H1 (cell line): ENCODE measurements around the gene IL6ST. TPM values are rescaled to one million over a fixed set of nuclear protein-coding genes. Genes with fewer than 3 reads are reported as not detected.

Experiments used
- CTCF ChIA-PET: fragments of 300-600 bp; sonication (Branson Sonifier 250); formaldehyde crosslinking; loops from one replicate; lab custom pipeline; 2021; ENCODE audit not compliant: partially characterized antibody; lab: Charles Lee
- POLR2A ChIA-PET: fragments of 300-600 bp; sonication (Branson Sonifier 250); formaldehyde crosslinking; loops from one replicate; lab custom pipeline; 2021; ENCODE audit warnings: inconsistent platforms; ENCODE audit not compliant: partially characterized antibody; lab: Charles Lee
- DNase-seq, 2 experiments: peaks; one replicate each; pipeline versions ENCODE4 v3.0.0 to v3.0.0-alpha.2; 2010 to 2022; ENCODE audit warnings: low spot score in 2 of 2, low read depth in 1 of 2, mixed read lengths in 1 of 2
- FAIRE-seq: peaks from 2 replicates; lab custom pipeline; 2011; peaks lifted over from hg19 to GRCh38; lab: Jason Lieb, UNC
- H2AFZ ChIP-seq: 2 replicates; pipeline ENCODE4 v1.8.1; 2012; ENCODE audit warnings: low read length, inconsistent platforms
- H2AK5ac ChIP-seq: 2 replicates; pipeline ENCODE4 v1.6.1; 2013; ENCODE audit warnings: low read depth, low read length
- H2BK120ac ChIP-seq: replicated peaks from 2 replicates; pipeline ENCODE3; 2013; ENCODE audit warnings: low read depth, low read length, inconsistent platforms
- H2BK12ac ChIP-seq: 2 replicates; pipeline ENCODE4 v1.6.1; 2013; ENCODE audit warnings: low read depth, low read length
- H2BK15ac ChIP-seq: 2 replicates; pipeline ENCODE4 v1.6.1; 2013; ENCODE audit warnings: low read length
- H2BK20ac ChIP-seq: 2 replicates; pipeline ENCODE4 v1.6.1; 2013; ENCODE audit warnings: low read length
- H2BK5ac ChIP-seq: 2 replicates; pipeline ENCODE4 v1.6.1; 2013; ENCODE audit warnings: low read depth, low read length
- H3K14ac ChIP-seq: 2 replicates; pipeline ENCODE4 v1.6.1; 2013; ENCODE audit warnings: inconsistent platforms; ENCODE audit not compliant: insufficient read length
- H3K18ac ChIP-seq: 2 replicates; pipeline ENCODE4 v1.6.1; 2013; ENCODE audit warnings: low read length; ENCODE audit errors: extremely low read depth
- H3K23ac ChIP-seq: 2 replicates; pipeline ENCODE4 v1.6.1; 2013; ENCODE audit warnings: inconsistent platforms; ENCODE audit not compliant: insufficient read length
- H3K23me2 ChIP-seq: 2 replicates; pipeline ENCODE4 v1.6.1; 2013; ENCODE audit warnings: low read depth, low read length
- H3K27ac ChIP-seq: 2 replicates; pipeline ENCODE4 v1.6.1; 2011; ENCODE audit warnings: low read depth, low read length, inconsistent platforms
- H3K27me3 ChIP-seq, 4 experiments: replicated peaks in 1 of 4; 1 replicate in 1 of 4; 2 replicates in 3 of 4; pipeline versions ENCODE4 v1.6.1 to v1.8.1; 2011 to 2013; ENCODE audit warnings: low read length in 3 of 4, mild to moderate bottlenecking in 3 of 4, inconsistent platforms in 2 of 4, mixed read lengths in 2 of 4, moderate library complexity in 1 of 4; ENCODE audit not compliant: control insufficient read depth in 3 of 4, insufficient read depth in 3 of 4; ENCODE audit errors: extremely low read depth in 1 of 4
- H3K36me3 ChIP-seq, 4 experiments: 2 replicates each; pipeline versions ENCODE4 v1.6.1 to v1.8.1; 2011 to 2013; ENCODE audit warnings: mild to moderate bottlenecking in 4 of 4, low read length in 3 of 4, moderate library complexity in 2 of 4, control low read depth in 1 of 4, inconsistent platforms in 1 of 4; ENCODE audit not compliant: insufficient read depth in 4 of 4, control insufficient read depth in 2 of 4
- H3K4ac ChIP-seq: replicated peaks from 2 replicates; pipeline ENCODE3; 2013; ENCODE audit warnings: low read length, low read depth, mixed read lengths, inconsistent platforms; ENCODE audit not compliant: insufficient read length
- H3K4me1 ChIP-seq, 4 experiments: replicated peaks in 1 of 4; 1 replicate in 1 of 4; 2 replicates in 3 of 4; pipeline versions ENCODE4 v1.6.1 to v1.8.1; 2011 to 2013; ENCODE audit warnings: low read length in 3 of 4, inconsistent platforms in 2 of 4, mixed read lengths in 1 of 4; ENCODE audit not compliant: insufficient read depth in 4 of 4, control insufficient read depth in 3 of 4
- H3K4me2 ChIP-seq, 2 experiments: 2 replicates each; pipeline versions ENCODE4 v1.6.1 to v1.8.1; 2011 to 2013; ENCODE audit warnings: low read depth in 2 of 2, low read length in 2 of 2, control low read depth in 1 of 2, inconsistent platforms in 1 of 2, mild to moderate bottlenecking in 1 of 2; ENCODE audit not compliant: insufficient read depth in 1 of 2
- H3K4me3 ChIP-seq, 4 experiments: fragments of 200-600, 300-600 bp in 1 of 4; sonication (generic), shearing (Covaris generic), sonication (Bioruptor Twin) in 1 of 4; 2 replicates each; pipeline versions ENCODE4 v1.5.1 to v1.8.1; 2011 to 2016; ENCODE audit warnings: low read length in 4 of 4, low read depth in 3 of 4, control low read depth in 2 of 4, inconsistent platforms in 2 of 4, mild to moderate bottlenecking in 2 of 4, mixed read lengths in 1 of 4, moderate library complexity in 1 of 4; ENCODE audit not compliant: insufficient read depth in 2 of 4; ENCODE audit errors: extremely low read depth in 1 of 4
- H3K56ac ChIP-seq: replicated peaks from 2 replicates; pipeline ENCODE3; 2013; ENCODE audit warnings: low read depth, mild to moderate bottlenecking, mixed read lengths, low read length, inconsistent platforms; ENCODE audit not compliant: insufficient read length
- H3K79me1 ChIP-seq: 2 replicates; pipeline ENCODE4 v1.6.1; 2013; ENCODE audit warnings: low read depth, low read length, control low read depth
- H3K79me2 ChIP-seq, 2 experiments: 2 replicates each; pipeline versions ENCODE4 v1.6.1 to v1.8.1; 2012 to 2013; ENCODE audit warnings: low read length in 2 of 2, mild to moderate bottlenecking in 2 of 2, inconsistent platforms in 1 of 2; ENCODE audit not compliant: insufficient read depth in 2 of 2, control insufficient read depth in 1 of 2
- H3K9ac ChIP-seq, 4 experiments: replicated peaks in 1 of 4; 1 replicate in 1 of 4; 2 replicates in 3 of 4; pipeline versions ENCODE4 v1.6.1 to v1.8.1; 2011 to 2013; ENCODE audit warnings: low read depth in 3 of 4, low read length in 3 of 4, control low read depth in 2 of 4, mild to moderate bottlenecking in 2 of 4, moderate library complexity in 2 of 4, inconsistent platforms in 1 of 4; ENCODE audit errors: extremely low read depth in 1 of 4
- H3K9me3 ChIP-seq, 2 experiments: 2 replicates each; pipeline versions ENCODE4 v1.6.1 to v1.8.1; 2012 to 2013; ENCODE audit warnings: mild to moderate bottlenecking in 2 of 2, moderate library complexity in 2 of 2, control low read depth in 1 of 2, inconsistent platforms in 1 of 2, low read depth in 1 of 2, low read length in 1 of 2, mixed read lengths in 1 of 2; ENCODE audit not compliant: insufficient read depth in 2 of 2
- H4K20me1 ChIP-seq, 2 experiments: replicated peaks in 1 of 2; 2 replicates each; pipeline versions ENCODE3 to v1.8.1; 2011 to 2013; ENCODE audit warnings: inconsistent platforms in 2 of 2, low read length in 2 of 2, mild to moderate bottlenecking in 1 of 2; ENCODE audit not compliant: insufficient read depth in 2 of 2, control insufficient read depth in 1 of 2
- H4K5ac ChIP-seq: 2 replicates; pipeline ENCODE4 v1.6.1; 2013; ENCODE audit warnings: low read length, low read depth, mixed read lengths, inconsistent platforms; ENCODE audit not compliant: insufficient read length
- H4K8ac ChIP-seq: 2 replicates; pipeline ENCODE4 v1.8.0; 2013; ENCODE audit warnings: mild to moderate bottlenecking, moderate library complexity, low read length, inconsistent platforms; ENCODE audit not compliant: insufficient read depth; ENCODE audit errors: extremely low read depth
- H4K91ac ChIP-seq: replicated peaks from 2 replicates; pipeline ENCODE3; 2013; ENCODE audit warnings: low read length, mixed read lengths, inconsistent platforms; ENCODE audit not compliant: insufficient read length
- HDAC6 ChIP-seq: IDR thresholded peaks from one replicate; pipeline ENCODE4 v1.7.1; 2012; ENCODE audit warnings: low read depth, mild to moderate bottlenecking, inconsistent platforms, low read length, moderate library complexity
- POLR2AphosphoS5 ChIP-seq: IDR thresholded peaks from 2 replicates; pipeline ENCODE4 v1.6.1; 2011; ENCODE audit warnings: low read depth, low read length
- SAP30 ChIP-seq: fragments of 300-600 bp; sonication (generic); IDR thresholded peaks from 2 replicates; pipeline ENCODE4 v1.7.1; 2012; ENCODE audit warnings: low read length, moderate library complexity, mild to moderate bottlenecking, inconsistent platforms; ENCODE audit not compliant: insufficient read depth, insufficient replicate concordance
- SIX5 ChIP-seq: IDR thresholded peaks from 2 replicates; pipeline ENCODE4 v1.6.1; 2011; ENCODE audit warnings: mild to moderate bottlenecking, low read depth, low read length
- SP1 ChIP-seq: IDR thresholded peaks from 2 replicates; pipeline ENCODE4 v1.6.1; 2011; ENCODE audit warnings: low read depth, low read length
- WGBS, 2 experiments: shearing (Covaris generic) in 1 of 2; methylation state at CpG; one replicate each; pipeline versions ENCODE4 v1.1.6 to v1.1.7; 2013 to 2015; ENCODE audit warnings: low lambda C conversion rate in 2 of 2, mixed read lengths in 2 of 2, inconsistent platforms in 1 of 2, low coverage in 1 of 2, missing lambda C conversion rate in 1 of 2; ENCODE audit not compliant: insufficient replicate concordance in 2 of 2, insufficient coverage in 1 of 2, insufficient read length in 1 of 2; ENCODE audit errors: extremely low coverage in 1 of 2, missing lambda C conversion rate in 1 of 2; 5-methylcytosine and 5-hydroxymethylcytosine counted together
- polyA plus RNA-seq, 7 experiments: library from polyadenylated mRNA; depleted of rRNA in 3 of 7; stranded (reverse) in 5 of 7; unstranded in 2 of 7; fragments of >200 nt in 5 of 7; fragments of 200-250 nt in 2 of 7; gene quantifications; 1 replicate in 5 of 7; 2 replicates in 1 of 7; 4 replicates in 1 of 7; pipeline versions ENCODE4 v1.2.1 to v1.2.3, GENCODE V29; 2011 to 2013; ENCODE audit warnings: missing spikeins in 2 of 7, mixed read lengths in 2 of 7
- total RNA-seq: library from RNA; stranded (reverse); fragmentation: NEBNext Ultra II Directional; extraction: Animal tissue kit (Norgen Biotek cat#: 25700); gene quantifications from 2 replicates; pipeline ENCODE4 v1.2.1, GENCODE V29; 2021
- TF ChIP-seq, protein P1 (sequence below), 3 experiments: IDR thresholded peaks; 1 replicate in 2 of 3; 2 replicates in 1 of 3; pipeline versions ENCODE4 v1.5.1 to v1.6.1; 2011; ENCODE audit warnings: low read length in 3 of 3, mild to moderate bottlenecking in 3 of 3, inconsistent platforms in 2 of 3, low read depth in 1 of 3, moderate library complexity in 1 of 3; ENCODE audit not compliant: insufficient read depth in 1 of 3; ENCODE audit errors: control extremely low read depth in 1 of 3

The IL6ST gene
- total and polyA plus RNA-seq, 2 of the 8 experiments (the other 6 are each of a cell fraction or from before 2014, with no cell fraction given): 1.4 to 11.1 TPM

GRCh38 chr5:56025151-56025885 is 30.6 kb upstream of the IL6ST start:
- Histone ChIP-seq H3K4me2 (no peak overlapping the region), H3K4ac (no peak overlapping the region), H3K9me3 (no peaks in the 10 kb centered on the region), H3K79me2 (no peaks in the 10 kb centered on the region), H2BK15ac (no peak overlapping the region), H3K27me3 (no peaks in the 10 kb centered on the region), H3K23me2 (no peaks in the 10 kb centered on the region), H4K5ac (no peak overlapping the region), H4K20me1 (no peaks in the 10 kb centered on the region), H2BK5ac (no peak overlapping the region), H3K79me1 (no peaks in the 10 kb centered on the region), H3K27ac (no peak overlapping the region), H3K18ac (no peak overlapping the region), H3K4me3 (no peak overlapping the region), H2AFZ (no peak overlapping the region; the same call in 1 of the 2 replicates), H3K4me1 (no peaks in the 10 kb centered on the region), H2BK12ac (no peak overlapping the region), H3K56ac (no peak overlapping the region), H4K91ac (no peak overlapping the region), H3K9ac (no peak overlapping the region), H3K36me3 (no peaks in the 10 kb centered on the region), H2BK20ac (no peak overlapping the region), H2AK5ac (no peak overlapping the region), H3K14ac (no peak overlapping the region), H4K8ac (no peak overlapping the region), H3K23ac (no peak overlapping the region)
- WGBS, 2 experiments: 93% methylated on average over 4 of the region's 4 CpGs; no CpG with 5 or more reads in 1 of the 2 experiments
- ChIA-PET CTCF (no interaction called here), POLR2A (no interaction called here)
- DNase-seq (no peak), FAIRE-seq (no peak)
- TF ChIP-seq SAP30 (no peak), SIX5 (no peak), HDAC6 (no peak), SP1 (no peak), POLR2AphosphoS5 (no peak)
- TF ChIP-seq, protein P1, sequence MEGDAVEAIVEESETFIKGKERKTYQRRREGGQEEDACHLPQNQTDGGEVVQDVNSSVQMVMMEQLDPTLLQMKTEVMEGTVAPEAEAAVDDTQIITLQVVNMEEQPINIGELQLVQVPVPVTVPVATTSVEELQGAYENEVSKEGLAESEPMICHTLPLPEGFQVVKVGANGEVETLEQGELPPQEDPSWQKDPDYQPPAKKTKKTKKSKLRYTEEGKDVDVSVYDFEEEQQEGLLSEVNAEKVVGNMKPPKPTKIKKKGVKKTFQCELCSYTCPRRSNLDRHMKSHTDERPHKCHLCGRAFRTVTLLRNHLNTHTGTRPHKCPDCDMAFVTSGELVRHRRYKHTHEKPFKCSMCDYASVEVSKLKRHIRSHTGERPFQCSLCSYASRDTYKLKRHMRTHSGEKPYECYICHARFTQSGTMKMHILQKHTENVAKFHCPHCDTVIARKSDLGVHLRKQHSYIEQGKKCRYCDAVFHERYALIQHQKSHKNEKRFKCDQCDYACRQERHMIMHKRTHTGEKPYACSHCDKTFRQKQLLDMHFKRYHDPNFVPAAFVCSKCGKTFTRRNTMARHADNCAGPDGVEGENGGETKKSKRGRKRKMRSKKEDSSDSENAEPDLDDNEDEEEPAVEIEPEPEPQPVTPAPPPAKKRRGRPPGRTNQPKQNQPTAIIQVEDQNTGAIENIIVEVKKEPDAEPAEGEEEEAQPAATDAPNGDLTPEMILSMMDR (IDR thresholded peaks at IDR 0.05; ENCODE audit: control extremely low read depth in 1 of 3, insufficient read depth in 1 of 3, low read depth in 1 of 3, low read length in 3 of 3): no peak
- TF ChIP-seq, all 59 proteins: peak for 0
- no peak overlapping the region for H2BK120ac ChIP-seq
